Thyroid gland (tissue), 4 donors: ENCODE data around the gene RSBN1. TPM values are rescaled to one million over a fixed set of nuclear protein-coding genes. Genes with fewer than 3 reads are reported as not detected.
"Not testable (repeated sequence)": the region's sequence is repeated elsewhere in the genome, so short reads cannot be mapped to it uniquely, and the experiment has no call there.

Source experiments
- DNase-seq, 2 donors: peaks; one replicate each; pipeline ENCODE4 v3.0.0-alpha.2; 2019
- H3K27ac ChIP-seq, 3 donors: fragments of 200-600 bp; sonication (generic); 1 replicate in 2 of 3; 2 replicates in 1 of 3; pipeline ENCODE4 v1.5.1; 2016 to 2019; ENCODE audit warnings: mild to moderate bottlenecking in 1 of 3, moderate library complexity in 1 of 3
- H3K27me3 ChIP-seq: fragments of 200-600 bp; sonication (generic); one replicate; pipeline ENCODE4 v1.5.1; 2019
- H3K36me3 ChIP-seq, 2 donors: fragments of 200-600 bp; sonication (generic); one replicate each; pipeline ENCODE4 v1.5.1; 2016 to 2019
- H3K4me1 ChIP-seq, 2 donors: fragments of 200-600 bp; sonication (generic); one replicate each; pipeline ENCODE4 v1.5.1; 2017 to 2019
- H3K4me3 ChIP-seq, 3 donors: fragments of 200-600 bp; sonication (generic); replicated peaks in 1 of 3; 1 replicate in 2 of 3; 2 replicates in 1 of 3; pipeline ENCODE4 v1.5.1; 2016; ENCODE audit warnings: mild to moderate bottlenecking in 1 of 3
- H3K9me3 ChIP-seq: fragments of 200-600 bp; sonication (generic); one replicate; pipeline ENCODE4 v1.5.1; 2017
- CTCF ChIP-seq, 6 experiments: fragments of 200-600 bp in 3 of 6; fragments of 450-650 bp in 3 of 6; sonication (generic) in 3 of 6; IDR thresholded peaks; one replicate each; pipeline ENCODE4 v1.5.1; 2016 to 2019; ENCODE audit warnings: antibody characterized with exemption in 6 of 6, mild to moderate bottlenecking in 2 of 6, inconsistent platforms in 1 of 6, moderate library complexity in 1 of 6
- POLR2A ChIP-seq, 2 donors: fragments of 450-650 bp; IDR thresholded peaks; one replicate each; pipeline ENCODE4 v1.6.1; 2017; ENCODE audit warnings: antibody characterized with exemption in 2 of 2, mild to moderate bottlenecking in 2 of 2, moderate library complexity in 1 of 2
- WGBS, 2 donors: methylation state at CpG; one replicate each; pipeline ENCODE4 v1.1.5; 2017; 5-methylcytosine and 5-hydroxymethylcytosine counted together
- intact Hi-C: fragments of 100-400 bp; cut with DNase I; formaldehyde crosslinking; loops from one replicate; pipeline ENCODE4 v1.15.1; 2023
- total RNA-seq, 4 donors: library from RNA; depleted of rRNA; stranded (reverse); fragments of >200 nt; gene quantifications; one replicate each; pipeline ENCODE4 v1.2.3, GENCODE V29; 2016

The RSBN1 gene
- total RNA-seq, 4 donors from 2014 or later = 23.7 to 31.5 (median 26.8) TPM

- Histone ChIP-seq H3K4me3 (no peak overlapping the region), H3K4me1 (no peaks in the 10 kb centered on the region), H3K27me3 (no peaks in the 10 kb centered on the region), H3K36me3 (no peaks in the 10 kb centered on the region), H3K27ac (no peak overlapping the region), H3K9me3 (no peaks in the 10 kb centered on the region)
- 81 to 84% methylated on average over 3 of the region's 3 CpGs for WGBS, 2 donors
- TF ChIP-seq CTCF (IDR thresholded peaks at IDR 0.05) = no peak
- TF ChIP-seq POLR2A (IDR thresholded peaks at IDR 0.05) = no peak
- intact Hi-C loops = no loop called here
- DNase-seq = no peak
These were observed 46.1 kb upstream of the RSBN1 start for GRCh38 chr1:113858418-113858817.

- WGBS, 2 donors = 80 to 86% methylated on average over 3 of the region's 3 CpGs
These were observed 45.5 kb upstream of the RSBN1 start for GRCh38 chr1:113857776-113858175.

GRCh38 chr1:113856401-113856790 is 44.1 kb upstream of the RSBN1 start:
- TF ChIP-seq POLR2A (IDR thresholded peaks at IDR 0.05) = no peak
- H3K4me3 ChIP-seq = no peak overlapping the region
- DNase-seq = no peak
- H3K27ac ChIP-seq = no peak overlapping the region
- intact Hi-C loops = no loop called here
- H3K9me3 ChIP-seq = no peaks in the 10 kb centered on the region
- no peaks in the 10 kb centered on the region for H3K27me3 ChIP-seq
- 94 to 96% methylated on average over 2 of the region's 2 CpGs for WGBS, 2 donors
- H3K4me1 ChIP-seq = no peaks in the 10 kb centered on the region
- no peaks in the 10 kb centered on the region for H3K36me3 ChIP-seq

More at GRCh38 chr1:113857776-113858175, 45.5 kb upstream of the RSBN1 start:
- Histone ChIP-seq H3K27ac (no peak overlapping the region), H3K36me3 (no peaks in the 10 kb centered on the region), H3K4me1 (no peaks in the 10 kb centered on the region), H3K9me3 (no peaks in the 10 kb centered on the region), H3K27me3 (no peaks in the 10 kb centered on the region), H3K4me3 (no peak overlapping the region)
- no peak for TF ChIP-seq CTCF (IDR thresholded peaks at IDR 0.05)
- no peak for TF ChIP-seq POLR2A (IDR thresholded peaks at IDR 0.05)
- intact Hi-C loops = no loop called here
- no peak for DNase-seq

- H3K36me3 ChIP-seq = no peaks in the 10 kb centered on the region
- H3K27me3 ChIP-seq = no peaks in the 10 kb centered on the region
- H3K27ac ChIP-seq = no peak overlapping the region
- no peak overlapping the region for H3K4me3 ChIP-seq
- WGBS, 2 donors = 94 to 96% methylated on average over 4 of the region's 4 CpGs
- no peaks in the 10 kb centered on the region for H3K4me1 ChIP-seq
- TF ChIP-seq POLR2A (IDR thresholded peaks at IDR 0.05) = no peak
- TF ChIP-seq CTCF (IDR thresholded peaks at IDR 0.05) = no peak
- no peaks in the 10 kb centered on the region for H3K9me3 ChIP-seq
- DNase-seq = no peak
- intact Hi-C loops = no loop called here
These were observed 43.5 kb upstream of the RSBN1 start for GRCh38 chr1:113855630-113856400.

GRCh38 chr1:113854234-113854633 is 42.0 kb upstream of the RSBN1 start:
- DNase-seq = no peak
- 89 to 95% methylated on average over 1 of the region's 1 CpG for WGBS, 2 donors
- Histone ChIP-seq H3K27ac (no peak overlapping the region), H3K36me3 (no peaks in the 10 kb centered on the region), H3K9me3 (no peaks in the 10 kb centered on the region), H3K4me3 (no peak overlapping the region), H3K4me1 (no peaks in the 10 kb centered on the region), H3K27me3 (no peaks in the 10 kb centered on the region)
- intact Hi-C loops = no loop called here
- TF ChIP-seq CTCF (IDR thresholded peaks at IDR 0.05) (no peak), POLR2A (IDR thresholded peaks at IDR 0.05) (no peak)

- intact Hi-C loops, H3K9me3 ChIP-seq, H3K4me1 ChIP-seq, DNase-seq, H3K27me3 ChIP-seq, H3K4me3 ChIP-seq, H3K27ac ChIP-seq, H3K36me3 ChIP-seq: not testable (repeated sequence)
- WGBS, 2 donors = 80 to 89% methylated on average over 6 of the region's 6 CpGs
These were observed 40.4 kb upstream of the RSBN1 start for GRCh38 chr1:113852694-113853093.
